ENCODE data around the gene KLHL35. TPM values are rescaled to one million over a fixed set of nuclear protein-coding genes. Genes with fewer than 3 reads are reported as not detected.

KLHL35 gene
- total RNA-seq, 4 donors from 2014 or later, result 1.6 TPM; not detected in 3

DNA sequence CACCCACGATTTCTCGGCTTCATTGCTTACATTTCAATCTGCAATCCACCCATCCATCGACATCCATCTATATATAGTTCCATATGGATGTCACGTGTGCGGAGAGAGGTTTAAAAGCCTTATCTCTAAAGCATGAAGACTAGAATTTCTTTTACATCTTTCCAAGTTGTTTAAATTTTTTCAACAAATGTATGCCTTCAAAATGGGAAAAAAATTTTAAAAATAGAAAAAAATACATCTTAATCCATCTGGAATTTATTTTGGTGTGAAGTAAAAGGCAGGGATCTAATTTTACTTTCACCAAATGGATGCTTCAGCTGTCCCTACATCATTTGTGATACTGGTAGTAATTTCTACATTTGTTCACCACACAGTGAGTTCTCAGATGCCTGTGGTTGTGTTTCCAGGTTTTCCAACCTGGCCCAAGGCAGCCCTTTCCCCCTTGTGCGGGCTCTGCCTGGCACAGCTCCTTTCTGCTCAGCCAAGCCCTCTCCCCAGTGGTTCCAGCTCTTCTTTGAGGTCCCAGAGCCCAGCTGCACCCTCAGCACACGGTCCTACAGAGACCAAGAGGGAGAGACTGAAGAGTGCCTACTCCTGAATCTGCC lies 37.6 kb upstream of the KLHL35 start:
- Histone ChIP-seq H3K4me1 (peaks cover 0 to 9% (median under 1%) of the 10 kb centered on the region in 4 donors), H3K4me3 (no peak overlapping the region), H3K36me3 (no peaks in the 10 kb centered on the region), H3K27ac (no peak overlapping the region), H3K9me3 (no peaks in the 10 kb centered on the region), H3K27me3 (no peaks in the 10 kb centered on the region)
- DNase-seq, result no peak
- TF ChIP-seq, protein P1, sequence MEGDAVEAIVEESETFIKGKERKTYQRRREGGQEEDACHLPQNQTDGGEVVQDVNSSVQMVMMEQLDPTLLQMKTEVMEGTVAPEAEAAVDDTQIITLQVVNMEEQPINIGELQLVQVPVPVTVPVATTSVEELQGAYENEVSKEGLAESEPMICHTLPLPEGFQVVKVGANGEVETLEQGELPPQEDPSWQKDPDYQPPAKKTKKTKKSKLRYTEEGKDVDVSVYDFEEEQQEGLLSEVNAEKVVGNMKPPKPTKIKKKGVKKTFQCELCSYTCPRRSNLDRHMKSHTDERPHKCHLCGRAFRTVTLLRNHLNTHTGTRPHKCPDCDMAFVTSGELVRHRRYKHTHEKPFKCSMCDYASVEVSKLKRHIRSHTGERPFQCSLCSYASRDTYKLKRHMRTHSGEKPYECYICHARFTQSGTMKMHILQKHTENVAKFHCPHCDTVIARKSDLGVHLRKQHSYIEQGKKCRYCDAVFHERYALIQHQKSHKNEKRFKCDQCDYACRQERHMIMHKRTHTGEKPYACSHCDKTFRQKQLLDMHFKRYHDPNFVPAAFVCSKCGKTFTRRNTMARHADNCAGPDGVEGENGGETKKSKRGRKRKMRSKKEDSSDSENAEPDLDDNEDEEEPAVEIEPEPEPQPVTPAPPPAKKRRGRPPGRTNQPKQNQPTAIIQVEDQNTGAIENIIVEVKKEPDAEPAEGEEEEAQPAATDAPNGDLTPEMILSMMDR (IDR thresholded peaks at IDR 0.05), result no peak
- TF ChIP-seq POLR2A (IDR thresholded peaks at IDR 0.05), result no peak

DNA sequence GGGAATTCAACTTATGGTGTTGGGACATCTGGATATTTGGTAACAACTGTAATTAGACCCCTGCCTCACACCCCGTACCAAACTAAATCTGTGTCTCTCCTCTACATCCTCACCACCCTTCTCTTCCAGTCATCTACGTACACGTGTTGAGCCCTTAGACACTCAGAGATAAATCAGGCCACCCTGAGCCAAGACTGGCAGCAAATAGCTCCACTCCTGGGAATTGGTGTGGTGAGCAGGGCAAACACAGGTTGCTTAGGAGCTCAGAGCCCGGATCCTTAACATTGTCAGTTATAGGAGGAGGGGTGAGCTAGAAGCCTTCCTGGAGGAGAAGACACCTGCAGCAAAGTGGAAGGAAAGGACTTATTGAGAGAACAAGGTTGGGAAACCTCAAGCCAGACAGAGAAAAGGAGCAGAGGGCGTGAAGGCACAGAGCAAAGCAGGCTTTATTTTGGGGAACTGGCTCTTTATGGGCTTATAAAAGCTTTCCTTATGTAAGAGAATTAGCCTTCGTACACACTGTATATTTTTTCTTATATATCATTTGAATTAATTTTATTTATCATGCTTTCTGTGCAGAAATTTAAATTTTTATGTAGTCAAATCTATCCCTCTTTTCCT lies 36.9 kb upstream of the KLHL35 start:
- TF ChIP-seq, protein P1 (IDR thresholded peaks at IDR 0.05), result no peak
- Histone ChIP-seq H3K4me1 (peaks cover 0 to 6% (median 0%) of the 10 kb centered on the region in 4 donors), H3K27me3 (no peaks in the 10 kb centered on the region), H3K4me3 (no peak overlapping the region), H3K9me3 (no peaks in the 10 kb centered on the region), H3K27ac (no peak overlapping the region), H3K36me3 (no peaks in the 10 kb centered on the region)
- no peak for DNase-seq

DNA sequence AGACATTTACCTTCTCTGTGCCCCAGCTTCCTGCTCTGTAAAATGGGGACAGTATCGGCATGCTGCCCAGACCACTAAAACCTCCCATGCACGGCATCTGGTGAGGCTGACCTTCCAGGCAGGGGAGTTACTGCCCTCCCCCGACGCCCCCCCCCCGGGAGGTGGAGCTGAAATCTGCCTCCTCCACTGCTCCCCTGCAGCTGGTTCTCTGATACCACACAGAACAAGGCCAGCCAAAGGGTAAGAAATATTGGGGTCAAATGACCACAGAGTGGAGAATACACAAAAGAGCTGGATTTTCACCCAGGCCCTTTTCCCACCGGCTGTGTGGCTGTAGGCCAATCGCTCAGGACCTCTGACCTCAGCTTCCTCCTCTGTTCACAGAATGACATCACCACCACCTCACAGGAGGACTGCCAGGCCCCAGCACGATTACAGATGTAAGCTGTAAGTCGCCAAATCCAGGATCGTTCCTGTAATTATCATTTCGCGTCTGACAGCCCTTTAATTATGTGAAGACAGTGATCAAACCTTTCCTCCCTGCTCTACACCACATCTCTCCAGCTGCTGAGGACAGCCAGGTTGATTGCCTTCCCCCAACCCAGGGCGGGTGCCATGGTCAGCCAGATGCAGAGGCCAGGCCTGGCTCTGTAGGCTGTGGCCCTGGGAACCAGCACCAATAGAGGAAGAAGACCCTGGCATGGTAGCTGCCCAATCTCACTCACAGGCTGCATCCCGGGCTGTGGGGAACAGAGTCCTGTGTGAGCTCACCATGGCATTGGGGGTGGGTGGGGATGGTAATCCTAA lies 35.7 kb upstream of the KLHL35 start:
- Histone ChIP-seq H3K27me3 (no peaks in the 10 kb centered on the region), H3K9me3 (no peaks in the 10 kb centered on the region), H3K4me3 (no peak overlapping the region), H3K27ac (no peak overlapping the region), H3K4me1 (peaks cover 0 to 4% (median 0%) of the 10 kb centered on the region in 4 donors), H3K36me3 (no peaks in the 10 kb centered on the region)
- TF ChIP-seq, protein P1 (IDR thresholded peaks at IDR 0.05), result no peak
- no peak for TF ChIP-seq POLR2A (IDR thresholded peaks at IDR 0.05)
- peak in 1 of 3 donors; percentile 59 for DNase-seq

DNA sequence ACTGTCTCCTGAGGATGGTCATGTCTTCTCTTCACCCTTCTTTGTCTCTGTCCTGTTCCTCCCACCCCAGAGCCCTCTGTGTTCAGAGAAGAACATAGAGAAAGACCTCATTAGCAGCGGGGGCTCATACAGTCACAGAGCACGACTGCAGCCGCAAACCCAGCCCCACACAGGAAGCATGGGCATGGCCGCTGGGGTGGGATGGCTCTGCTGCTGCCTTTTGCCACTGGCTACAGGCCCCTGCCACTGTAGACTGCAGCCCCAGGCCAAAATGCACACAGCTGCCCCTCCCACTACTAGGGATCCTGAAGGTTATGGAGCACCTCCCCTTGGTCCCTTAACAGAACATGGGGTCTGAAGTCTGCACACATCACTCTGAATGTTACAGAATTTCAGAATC lies 34.9 kb upstream of the KLHL35 start:
- H3K27ac ChIP-seq, result no peak overlapping the region

DNA sequence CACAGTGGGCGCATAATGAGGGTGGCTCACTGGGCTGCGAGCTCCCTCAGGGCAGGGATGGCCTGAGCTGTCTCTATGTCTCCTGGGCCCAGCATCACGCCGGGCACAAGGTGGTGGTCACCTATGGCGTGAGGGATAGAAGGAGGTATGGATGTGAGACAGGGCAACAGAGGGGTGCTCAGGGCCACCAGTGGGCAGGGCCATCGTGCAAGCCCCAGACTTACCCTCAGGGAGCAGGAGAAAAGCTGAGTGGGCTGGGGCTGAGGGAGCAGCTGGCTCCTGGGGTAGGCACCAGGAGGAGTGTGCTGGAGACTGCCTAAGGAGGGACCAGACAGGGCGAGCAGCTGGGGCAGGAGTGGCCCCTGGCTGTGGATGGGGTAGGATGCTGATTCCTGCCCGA lies 34.3 kb upstream of the KLHL35 start:
- Histone ChIP-seq H3K9me3 (no peaks in the 10 kb centered on the region), H3K4me1 (peaks cover 0 to 4% (median 0%) of the 10 kb centered on the region in 4 donors), H3K36me3 (no peaks in the 10 kb centered on the region), H3K4me3 (no peak overlapping the region), H3K27ac (no peak overlapping the region), H3K27me3 (no peaks in the 10 kb centered on the region)
- TF ChIP-seq POLR2A (IDR thresholded peaks at IDR 0.05), result no peak
- TF ChIP-seq, protein P1 (IDR thresholded peaks at IDR 0.05), result no peak
- no peak for DNase-seq

More for the DNA sequence above, 34.9 kb upstream of the KLHL35 start:
- Histone ChIP-seq H3K36me3 (no peaks in the 10 kb centered on the region), H3K4me1 (peaks cover 0 to 4% (median 0%) of the 10 kb centered on the region in 4 donors), H3K27me3 (no peaks in the 10 kb centered on the region), H3K9me3 (no peaks in the 10 kb centered on the region), H3K4me3 (no peak overlapping the region)
- DNase-seq, result no peak
- TF ChIP-seq, protein P1 (IDR thresholded peaks at IDR 0.05), result no peak
- TF ChIP-seq POLR2A (IDR thresholded peaks at IDR 0.05), result no peak
